GM19463 (cell line): ENCODE results near the gene COPB2.

Source experiments
- ATAC-seq: cut with Tn5 transposase; IDR thresholded peaks from one replicate; pipeline ENCODE4 v1.9.1; 2021; ENCODE audit warnings: mild to moderate bottlenecking, moderate library complexity; ENCODE audit not compliant: unreplicated experiment

Gene COPB2

DNA sequence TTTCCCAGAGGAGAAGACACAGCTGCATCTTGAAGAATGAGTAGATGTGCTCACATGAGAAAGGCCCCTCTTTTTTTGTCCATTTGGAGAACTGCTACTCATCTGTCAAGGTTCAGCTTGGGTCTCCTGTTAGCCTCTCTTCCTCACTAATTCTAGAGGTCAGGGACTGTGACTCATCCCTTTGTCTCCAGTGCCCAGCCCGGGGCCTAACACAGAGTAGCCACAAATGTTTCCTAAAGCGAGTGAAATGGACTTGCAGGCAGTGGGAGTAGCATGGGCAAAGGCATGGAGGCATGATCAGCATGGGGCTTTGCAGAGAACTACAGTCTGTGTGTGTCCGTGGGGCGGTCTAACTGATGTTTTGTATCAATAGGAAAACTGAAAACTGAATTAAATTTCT lies 79.6 kb downstream of the COPB2 start:
- no peak for ATAC-seq

DNA sequence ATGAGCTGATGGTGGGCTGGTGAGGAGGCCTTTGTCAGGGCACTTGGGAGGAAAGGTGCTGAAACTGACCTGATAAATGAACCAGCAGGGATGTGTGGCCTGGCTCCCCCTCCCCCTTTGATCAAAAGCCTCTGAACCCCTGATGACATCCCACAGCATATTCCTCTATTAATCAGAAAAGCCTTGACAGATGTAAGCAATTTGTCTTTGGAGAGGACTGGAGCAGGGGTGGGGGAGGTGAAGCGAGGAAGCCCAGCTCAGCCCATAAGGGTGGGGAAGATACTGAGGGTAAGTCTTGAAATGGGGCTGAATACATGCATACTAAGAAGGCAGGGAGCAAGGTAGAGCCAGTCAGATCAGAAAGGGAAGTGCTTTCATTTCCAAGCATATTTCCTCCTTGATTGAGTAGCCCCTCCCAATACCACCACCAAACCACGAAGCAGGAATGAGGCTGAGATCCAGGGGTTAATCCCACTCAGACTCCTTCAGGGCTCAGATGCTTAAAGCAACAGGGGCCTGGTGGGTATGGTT lies 80.3 kb downstream of the COPB2 start:
- ATAC-seq, result no peak

DNA sequence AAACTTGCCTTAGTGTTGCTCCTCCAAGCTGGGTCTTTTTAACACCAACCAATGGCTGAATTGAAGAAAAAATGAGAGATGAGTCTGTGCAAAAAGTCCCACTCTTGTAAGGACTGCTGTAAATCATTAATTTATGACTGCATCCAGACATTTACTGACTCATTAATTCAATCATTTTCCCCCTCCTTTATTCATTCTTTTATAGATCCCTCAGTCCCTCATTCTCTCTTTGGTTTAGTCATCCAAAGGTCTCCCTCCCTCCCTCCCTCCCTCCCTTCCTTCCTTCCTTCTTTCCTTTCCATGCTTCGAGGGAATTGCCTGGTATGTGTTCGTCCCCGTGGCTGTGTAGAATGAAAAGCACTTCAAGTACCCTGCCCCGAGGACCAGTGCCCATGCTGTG lies 80.9 kb downstream of the COPB2 start:
- ATAC-seq, result no peak

DNA sequence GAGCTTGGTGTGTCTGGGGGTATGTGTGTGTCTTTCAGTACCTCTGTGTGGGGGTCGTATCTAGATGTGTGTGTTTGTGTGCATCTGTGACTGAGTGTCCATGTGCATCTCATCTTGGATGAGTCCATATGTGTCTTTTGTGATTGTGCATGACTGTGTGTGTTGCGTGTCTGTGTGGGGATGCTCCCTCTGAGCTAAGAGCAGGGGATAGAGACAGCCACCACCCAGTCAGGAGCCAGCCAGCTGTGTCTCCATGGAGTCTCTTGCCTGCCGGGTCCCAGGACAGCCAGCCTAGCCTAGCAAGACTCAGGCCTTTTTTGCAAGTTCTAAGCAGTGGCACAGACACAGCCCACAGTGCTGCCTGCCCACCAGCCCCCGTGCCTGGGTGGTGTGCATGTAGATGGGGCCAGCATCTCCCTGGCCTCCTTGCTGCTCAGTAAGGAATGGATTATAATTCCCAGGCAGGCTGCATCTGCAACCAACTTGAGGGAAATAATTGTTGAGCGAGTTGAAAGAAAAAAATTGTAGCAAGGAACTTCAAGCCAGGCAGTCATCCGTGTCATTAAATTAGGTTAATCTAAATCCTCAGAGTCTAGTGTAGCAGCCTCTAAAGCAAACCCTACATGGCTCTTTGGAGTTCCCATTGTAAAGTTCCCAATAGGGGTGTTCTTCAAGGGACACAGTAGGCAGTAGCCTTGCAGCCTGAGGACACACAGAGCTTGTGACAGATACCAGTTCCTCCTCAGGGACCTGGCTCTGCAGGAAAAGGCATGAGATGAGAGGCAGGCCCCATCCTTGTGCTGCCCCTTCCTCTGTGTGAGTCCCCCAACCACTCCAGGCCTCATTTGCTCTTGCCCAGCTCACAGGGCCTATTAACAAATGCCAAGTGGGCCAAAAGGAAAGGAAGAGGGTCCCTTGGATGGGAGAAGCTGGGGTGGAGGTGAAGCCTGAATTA lies 81.6 kb downstream of the COPB2 start:
- ATAC-seq, result no peak
